ENCODE measurements around the gene PAFAH1B1.

DNA sequence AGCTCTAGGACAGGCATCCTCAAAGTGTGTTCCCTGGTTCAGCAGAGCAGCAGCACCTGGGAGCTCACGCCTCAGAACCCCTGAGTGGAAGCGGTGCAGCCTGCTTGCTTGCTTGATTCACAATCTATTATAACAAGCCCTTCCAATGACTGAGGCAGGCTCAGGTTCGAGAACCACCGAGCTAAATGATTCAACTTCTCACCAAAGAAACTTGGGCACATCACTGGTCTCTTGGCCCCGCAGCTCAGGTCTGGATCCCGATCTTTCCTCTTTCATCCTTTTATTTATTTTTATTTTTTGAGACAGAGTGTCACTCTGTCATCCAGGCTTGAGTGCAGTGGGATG is 93.6 kb downstream of the PAFAH1B1 start:
- TF ChIP-seq, protein P1, sequence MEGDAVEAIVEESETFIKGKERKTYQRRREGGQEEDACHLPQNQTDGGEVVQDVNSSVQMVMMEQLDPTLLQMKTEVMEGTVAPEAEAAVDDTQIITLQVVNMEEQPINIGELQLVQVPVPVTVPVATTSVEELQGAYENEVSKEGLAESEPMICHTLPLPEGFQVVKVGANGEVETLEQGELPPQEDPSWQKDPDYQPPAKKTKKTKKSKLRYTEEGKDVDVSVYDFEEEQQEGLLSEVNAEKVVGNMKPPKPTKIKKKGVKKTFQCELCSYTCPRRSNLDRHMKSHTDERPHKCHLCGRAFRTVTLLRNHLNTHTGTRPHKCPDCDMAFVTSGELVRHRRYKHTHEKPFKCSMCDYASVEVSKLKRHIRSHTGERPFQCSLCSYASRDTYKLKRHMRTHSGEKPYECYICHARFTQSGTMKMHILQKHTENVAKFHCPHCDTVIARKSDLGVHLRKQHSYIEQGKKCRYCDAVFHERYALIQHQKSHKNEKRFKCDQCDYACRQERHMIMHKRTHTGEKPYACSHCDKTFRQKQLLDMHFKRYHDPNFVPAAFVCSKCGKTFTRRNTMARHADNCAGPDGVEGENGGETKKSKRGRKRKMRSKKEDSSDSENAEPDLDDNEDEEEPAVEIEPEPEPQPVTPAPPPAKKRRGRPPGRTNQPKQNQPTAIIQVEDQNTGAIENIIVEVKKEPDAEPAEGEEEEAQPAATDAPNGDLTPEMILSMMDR (IDR thresholded peaks at IDR 0.05), result no peak
- TF ChIP-seq POLR2A (IDR thresholded peaks at IDR 0.05) (no peak), EP300 (IDR thresholded peaks at IDR 0.05) (no peak)
